Fibroblast of skin of back (primary cell): ENCODE results near the gene CPZ. TPM values are rescaled to one million over a fixed set of nuclear protein-coding genes. Genes with fewer than 3 reads are reported as not detected.
A peak's percentile ranks its signal among the peaks of the same experiment; 100 is the strongest.

Experiments
- DNase-seq: peaks from one replicate; pipeline ENCODE4 v3.0.0-alpha.2; 2013
- polyA plus RNA-seq, 2 experiments: library from polyadenylated mRNA; unstranded; fragments of 120-200 nt; gene quantifications; one replicate each; pipeline ENCODE4 v1.2.1, GENCODE V29; 2013; ENCODE audit not compliant: insufficient read length in 2 of 2

The CPZ gene
- 27.2 TPM for polyA plus RNA-seq (2013, experiment 1 of 2; ENCODE audit: insufficient read length)
- polyA plus RNA-seq (2013, experiment 2 of 2; ENCODE audit: insufficient read length): 44.2 TPM

DNA sequence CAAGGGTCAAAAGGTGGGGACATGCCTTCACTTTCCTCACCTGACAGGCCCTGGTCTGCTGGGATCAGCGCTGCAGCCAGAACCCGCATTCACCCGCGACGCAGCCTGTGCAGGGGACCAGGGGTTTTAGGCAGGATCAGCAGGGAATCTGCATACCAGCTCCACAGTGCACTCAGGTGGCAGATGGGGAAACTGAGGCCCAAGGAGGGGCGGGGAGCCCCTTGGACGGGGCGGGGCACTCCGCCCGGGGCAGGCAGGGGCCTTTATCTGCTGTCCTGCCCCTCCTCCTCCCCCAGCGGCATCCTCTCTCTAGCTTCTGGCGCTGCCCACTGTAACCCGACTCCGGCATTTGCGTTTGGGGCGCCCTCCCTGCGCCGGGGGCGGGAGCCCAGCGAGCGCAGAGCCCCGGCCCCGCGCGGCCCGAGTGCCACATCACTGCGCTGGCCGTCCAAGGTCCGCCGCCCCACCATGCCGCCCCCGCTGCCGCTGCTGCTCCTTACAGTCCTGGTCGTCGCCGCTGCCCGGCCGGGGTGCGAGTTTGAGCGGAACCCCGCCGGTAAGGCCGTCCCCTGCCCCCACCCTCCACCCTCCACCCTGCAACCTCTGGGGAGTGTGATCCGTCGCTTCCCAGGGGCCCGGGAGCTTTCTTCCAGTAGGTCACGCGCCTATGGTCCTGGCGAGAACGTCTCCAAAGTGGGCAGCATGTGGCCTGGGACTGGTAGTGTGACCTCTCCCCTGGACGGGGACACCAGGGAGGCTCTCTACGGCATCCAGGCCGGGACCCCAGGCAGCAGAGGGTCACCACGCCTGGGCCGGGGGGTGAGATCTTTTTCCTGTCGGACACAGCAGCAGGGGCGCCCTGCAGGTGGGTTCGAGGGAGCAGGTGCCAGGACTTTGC, at the start of gene CPZ:
CPZ (plus strand) TSS at position 400 of the 898 bp plus-strand sequence; CDS start at position 469, 69 bp downstream.
- DNase-seq: peak; percentile 60

DNA sequence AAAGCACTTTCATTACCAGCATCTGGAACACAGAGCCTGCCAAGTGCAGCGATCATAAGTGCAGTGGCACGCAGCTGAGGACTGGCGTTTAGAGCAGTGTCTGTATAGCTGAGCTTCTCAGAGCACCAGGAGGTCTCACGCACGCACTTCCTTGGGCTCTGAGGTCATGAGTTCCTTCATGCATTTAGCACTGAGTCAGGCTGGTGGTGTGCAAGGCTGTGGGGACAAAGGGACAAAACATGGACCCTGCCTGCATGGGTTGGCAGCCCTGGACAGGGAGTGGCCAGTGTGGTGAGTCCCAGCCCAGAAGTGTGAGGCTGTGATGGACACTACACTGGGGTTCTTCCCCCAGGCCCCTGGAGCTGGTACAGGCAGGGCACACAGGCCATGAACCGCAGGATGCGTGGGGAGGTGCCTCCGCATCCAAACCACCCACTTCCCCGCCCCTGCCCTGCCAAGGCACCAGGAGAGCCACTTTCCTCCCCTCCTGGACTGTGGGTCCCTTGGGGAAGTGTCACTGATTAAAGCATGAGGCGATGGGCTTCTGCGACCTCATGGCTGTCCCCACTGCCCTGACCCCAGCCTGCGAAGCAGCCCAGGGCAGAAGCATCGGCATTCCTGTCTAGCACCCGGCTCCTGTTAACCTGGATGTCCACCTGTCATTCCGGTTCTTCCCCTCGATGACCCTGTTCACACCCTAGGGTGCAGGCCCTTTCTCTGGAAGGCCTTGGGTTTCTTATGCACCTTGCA, 49.6 kb upstream of the CPZ start:
- peak; percentile 84 for DNase-seq

DNA sequence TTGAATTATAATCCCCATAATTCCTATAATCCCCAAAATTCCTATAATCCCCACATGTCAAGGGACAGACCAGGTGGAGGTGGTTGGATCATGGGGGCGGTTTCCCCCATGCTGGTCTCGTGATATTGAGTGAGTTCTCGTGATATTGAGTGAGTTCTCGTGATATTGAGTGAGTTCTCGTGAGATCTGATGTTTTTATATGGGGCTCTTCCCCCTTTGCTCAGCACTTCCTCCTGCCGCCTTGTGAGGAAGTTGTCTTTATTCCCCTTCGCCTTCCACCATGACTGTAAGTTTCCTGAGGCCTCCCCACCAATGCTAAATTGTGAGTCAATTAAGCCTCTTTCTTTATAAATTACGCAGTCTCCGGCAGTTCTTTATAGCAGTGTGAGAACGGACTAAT, 48.9 kb upstream of the CPZ start:
- DNase-seq: no peak

DNA sequence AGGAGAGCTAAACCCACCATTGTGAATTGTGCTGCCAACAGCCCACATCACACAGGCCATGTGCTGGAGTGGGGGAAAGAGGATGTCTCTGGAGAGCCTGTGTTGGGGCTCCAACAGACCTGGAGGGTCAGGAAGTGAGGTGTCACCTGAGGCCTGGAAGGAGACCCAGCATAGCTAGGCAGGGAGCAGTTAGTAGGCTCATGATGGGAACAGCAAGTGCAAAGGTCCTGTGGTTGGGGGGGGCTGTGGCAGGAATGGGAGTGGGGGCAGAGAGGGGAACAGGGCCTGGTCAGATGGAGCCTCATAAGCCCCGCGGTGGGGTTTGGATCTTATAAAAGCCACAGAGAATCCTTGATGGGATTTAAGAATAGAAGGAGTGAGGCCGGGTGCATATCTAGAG, 48.3 kb upstream of the CPZ start:
- no peak for DNase-seq

DNA sequence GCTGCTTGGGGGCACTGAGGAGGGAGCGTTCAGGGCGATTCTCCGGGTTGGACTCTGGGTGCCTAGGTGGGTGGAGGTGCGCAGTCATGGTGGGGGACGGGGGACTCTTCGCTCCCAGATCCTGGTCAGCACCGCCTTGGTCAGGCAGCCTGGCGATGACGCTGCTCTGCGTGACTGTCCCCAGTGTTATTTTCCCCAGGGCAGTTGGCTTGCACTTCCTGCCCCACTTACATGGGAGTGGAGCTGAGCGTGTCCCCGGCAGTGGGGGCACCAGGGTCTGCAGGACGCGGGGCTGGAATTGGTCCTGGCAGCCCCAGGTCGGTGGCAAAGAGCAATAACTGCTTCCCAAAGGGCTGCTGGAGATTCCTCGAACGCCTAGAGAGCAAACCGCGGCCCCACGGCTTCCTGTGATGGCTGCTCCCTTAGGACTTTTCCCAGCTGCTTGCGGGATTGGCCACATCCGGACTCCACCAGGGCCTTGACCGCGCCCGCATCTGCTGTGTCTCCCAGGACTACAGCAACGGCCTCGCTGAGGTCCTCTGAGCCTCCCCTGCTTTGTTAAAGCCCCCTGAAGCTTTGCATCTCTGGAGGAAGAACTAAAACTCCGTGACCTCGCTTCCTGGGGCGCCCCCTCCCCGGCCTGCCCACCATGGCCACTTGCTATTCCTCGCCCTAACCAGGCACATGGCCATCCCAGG, 47.7 kb upstream of the CPZ start:
- DNase-seq: peak; percentile 80

DNA sequence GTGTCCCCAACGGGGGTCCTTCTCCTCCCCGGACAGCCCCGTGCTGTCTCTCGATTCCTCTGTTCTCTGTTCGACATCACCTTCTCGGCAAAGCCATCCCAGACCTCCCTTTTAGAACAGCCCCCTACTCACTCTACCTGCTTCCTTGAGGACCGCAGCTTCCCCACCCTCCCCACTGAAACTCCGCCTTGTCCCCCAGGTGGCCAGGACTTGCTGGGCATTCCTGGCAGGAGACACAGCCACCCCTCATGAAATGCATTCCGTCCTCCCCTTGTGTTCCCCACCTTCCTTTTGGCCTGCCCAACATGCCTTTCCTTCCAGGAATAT, 47.2 kb upstream of the CPZ start:
- DNase-seq: no peak

DNA sequence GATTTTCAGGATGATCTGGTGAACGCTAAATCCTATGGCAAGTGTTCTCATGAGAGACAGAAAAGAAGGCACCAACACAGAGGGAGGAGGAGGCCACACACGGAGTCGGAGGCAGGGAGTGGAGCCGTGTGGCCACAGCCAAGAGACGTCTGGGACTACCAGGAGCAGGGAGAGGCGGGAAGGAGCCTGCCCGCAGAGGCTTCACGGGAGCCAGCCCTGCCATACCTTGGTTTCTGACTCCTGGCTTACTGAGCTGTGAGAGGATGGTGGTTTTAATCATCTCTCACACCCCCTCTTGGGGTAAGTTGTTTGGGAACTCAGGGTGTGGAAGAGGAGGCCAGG, 45.8 kb upstream of the CPZ start:
- DNase-seq: no peak

DNA sequence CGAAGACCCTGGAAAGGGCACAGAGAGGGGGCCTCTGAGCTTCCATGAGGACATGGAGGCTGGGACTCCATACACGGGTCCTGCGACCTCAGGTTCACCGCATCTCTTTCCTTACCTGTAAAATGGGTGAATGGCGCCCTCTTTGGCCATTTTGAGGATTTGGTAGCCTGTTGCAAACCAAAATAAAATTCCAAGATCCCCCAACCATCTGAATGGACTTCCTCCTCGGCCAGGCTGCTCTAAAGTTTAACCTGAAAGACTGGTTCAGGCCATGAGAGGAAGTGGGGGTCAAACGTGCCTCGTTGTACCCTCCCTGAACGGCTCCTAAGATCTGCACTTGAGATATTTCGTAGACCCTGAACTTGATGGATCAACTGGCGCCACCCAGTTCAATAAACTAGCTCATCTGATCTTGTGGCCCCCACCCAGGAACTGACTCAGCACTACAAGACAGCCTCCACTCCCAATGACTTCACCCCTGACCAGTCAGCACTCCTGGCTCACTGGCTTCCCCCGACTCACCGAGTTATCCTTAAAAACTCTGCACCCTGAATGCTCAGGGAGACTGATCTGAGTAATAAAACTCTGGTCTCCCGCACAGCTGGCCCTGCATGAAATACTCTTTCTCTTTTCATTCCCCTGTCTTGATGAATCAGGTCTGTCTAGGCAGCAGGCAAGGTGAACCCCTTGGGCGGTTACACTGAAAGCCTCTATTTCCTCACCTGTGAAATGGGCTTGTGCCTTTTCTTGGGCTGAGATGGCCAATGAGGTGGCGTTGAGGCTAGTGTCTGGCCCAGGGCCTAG, 45.3 kb upstream of the CPZ start:
- peak; percentile 76 for DNase-seq

DNA sequence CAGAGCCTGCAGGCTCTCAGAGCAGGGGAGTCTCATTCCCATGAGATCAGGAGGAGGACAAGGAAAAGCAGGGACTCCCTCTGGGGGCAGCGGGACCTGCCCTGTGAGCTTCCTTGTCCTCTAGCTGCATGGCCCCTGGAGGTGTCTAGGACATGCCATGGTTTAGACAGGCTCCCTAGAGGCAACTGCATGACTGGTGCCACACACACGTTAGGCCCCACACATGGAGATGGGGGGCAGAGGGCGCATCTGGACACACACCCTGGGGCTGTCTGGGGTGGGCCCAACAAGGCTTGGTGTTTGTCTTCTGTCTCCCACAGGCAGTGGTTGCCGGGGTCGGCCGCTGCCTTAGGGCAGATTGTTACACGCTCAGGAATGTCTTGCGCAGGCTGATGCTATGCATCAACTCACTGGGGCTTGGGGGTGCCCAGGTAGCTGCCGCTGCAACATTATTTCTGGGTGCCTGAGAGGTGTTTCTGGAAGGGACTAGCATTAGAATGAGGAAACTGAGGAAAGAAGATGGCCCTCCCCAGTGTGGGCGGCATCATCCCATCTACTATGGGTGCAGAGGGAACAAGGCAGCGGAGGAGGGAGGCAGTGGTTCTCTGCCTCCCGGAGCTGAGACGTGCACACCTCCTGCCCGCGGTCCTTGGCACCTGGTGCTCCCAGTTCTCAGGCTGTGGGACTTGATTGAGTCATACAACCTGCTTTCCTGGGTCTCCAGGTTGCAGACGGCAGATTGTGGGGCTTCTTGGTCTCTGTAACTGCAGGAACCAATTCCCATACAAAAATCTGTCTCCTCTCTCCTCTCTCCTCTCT, 44.4 kb upstream of the CPZ start:
- no peak for DNase-seq

DNA sequence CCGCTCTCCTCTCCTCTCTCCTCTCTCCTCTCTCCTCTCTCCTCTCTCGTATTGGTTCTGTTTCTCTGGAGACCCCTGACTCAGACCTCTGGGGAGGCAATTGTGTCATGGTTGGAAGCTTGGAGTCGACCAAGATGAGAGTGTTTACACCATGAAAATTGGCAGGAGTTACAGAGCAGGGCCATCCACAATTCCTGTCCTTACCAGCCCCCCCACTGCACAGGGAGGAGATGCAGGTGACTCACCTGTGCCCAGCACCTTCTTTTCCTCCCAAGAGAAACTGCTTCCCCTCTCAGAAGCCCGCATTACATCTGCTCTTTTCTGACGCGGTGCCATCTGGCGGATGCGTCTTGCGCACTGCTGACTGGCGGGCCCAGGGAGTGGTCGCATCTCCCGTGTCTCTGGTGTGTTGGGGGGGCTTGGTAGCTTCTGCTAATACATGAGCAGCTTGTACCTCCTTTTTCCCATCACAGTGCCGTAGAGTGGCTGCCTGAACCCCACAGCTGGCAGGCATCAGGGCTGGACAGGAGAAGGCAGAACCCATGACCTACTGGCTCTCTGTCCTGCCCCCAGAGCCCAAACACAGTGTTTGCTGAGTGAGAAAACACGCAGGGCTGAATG, 43.7 kb upstream of the CPZ start:
- no peak for DNase-seq

DNA sequence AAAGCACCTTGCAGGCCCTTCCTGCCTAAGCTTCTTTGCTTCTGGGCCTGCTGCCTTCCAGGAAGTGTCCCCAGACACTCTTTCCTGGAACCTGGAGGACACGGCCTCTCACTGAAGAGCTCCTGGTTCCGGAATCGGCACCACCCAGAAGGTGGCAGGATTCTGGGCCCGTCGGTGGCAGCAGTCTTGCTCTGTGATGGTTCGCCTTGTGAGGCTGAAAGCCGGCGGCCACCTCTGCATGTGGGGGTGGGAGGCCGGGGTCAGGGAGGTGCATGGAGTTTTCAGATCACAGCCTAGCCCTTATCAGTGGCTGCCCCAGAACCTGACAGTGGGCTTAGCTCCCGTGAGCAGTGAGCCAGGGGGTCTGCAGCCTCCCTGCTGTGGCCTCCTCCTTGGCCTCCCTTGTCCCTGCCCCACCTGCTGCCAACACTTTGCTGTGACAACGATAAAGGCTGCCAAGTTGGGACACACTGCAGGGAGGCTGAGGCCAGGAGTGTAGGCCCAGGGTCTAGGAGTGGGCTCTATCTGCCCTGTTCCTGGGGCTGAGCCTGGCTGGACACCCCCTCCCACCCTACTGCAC, 43.1 kb upstream of the CPZ start:
- no peak for DNase-seq

DNA sequence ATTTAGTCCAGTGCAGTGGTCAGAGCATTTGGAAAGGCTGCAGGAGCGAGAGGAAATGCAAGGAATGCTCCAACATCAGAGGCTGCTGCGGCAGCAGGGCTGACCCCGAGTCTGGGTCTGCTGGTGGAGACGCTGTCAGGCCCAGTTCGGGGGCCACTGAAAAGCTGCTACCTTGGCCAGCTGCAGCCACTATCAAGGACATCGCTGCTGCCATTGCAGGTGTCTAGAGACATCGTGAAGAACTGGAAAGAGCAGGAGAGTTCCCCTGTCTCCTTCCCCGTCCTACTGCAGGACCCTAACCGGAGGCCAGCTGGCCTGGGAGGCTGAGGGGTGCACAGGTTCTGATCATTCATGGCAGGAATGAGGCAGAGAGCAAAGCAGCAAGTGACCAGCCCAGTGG, 41.9 kb upstream of the CPZ start:
- no peak for DNase-seq

DNA sequence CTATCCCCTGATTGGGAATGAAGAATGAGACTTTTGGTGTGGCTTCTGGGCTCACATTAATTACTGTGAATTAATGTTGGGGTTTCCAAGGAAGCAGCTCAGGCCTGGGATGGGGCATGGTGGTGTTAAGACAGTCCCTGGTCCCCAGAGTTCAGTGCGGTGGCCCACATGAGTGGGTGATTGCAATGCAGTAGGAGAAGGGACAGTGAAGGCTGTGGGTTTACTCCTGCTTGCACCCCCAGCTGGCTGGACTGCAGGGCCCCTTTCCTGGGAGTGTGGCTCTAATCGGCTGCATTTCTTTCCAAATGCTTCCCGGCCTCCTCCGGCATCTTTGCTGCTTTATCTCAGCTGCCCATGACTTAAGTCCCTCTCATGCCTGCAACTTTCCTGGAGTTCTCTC, 40.5 kb upstream of the CPZ start:
- DNase-seq: no peak

DNA sequence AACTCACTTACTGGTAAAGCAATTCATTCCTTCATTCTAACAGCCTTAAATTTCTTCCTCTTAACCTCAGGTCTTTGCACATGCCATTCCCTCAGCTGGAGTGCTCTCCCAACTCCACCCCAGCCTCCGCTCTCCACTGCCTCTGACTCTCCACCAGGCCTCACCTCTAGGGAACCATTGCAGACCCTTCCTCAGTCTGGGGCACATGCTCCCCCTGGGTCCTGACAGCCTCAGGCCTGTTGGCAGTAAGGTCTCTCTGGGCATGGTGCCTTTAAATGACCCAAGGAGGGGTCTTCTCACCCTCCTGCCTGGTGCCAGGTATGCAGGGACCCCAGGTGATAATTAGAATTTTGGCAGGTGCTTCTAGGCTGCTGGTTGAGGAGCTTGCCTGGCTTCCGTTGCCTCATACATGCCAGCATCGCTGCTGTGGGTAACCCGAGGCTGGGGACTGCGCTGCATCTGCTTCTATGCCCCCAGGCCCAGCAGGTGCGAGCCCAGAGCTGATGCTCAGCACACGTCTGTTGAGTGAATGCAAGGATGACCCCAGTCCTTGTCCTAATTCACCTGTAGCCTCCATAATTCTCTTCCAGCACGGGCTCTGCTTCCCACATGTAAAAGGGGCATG, 39.9 kb upstream of the CPZ start:
- DNase-seq: no peak

DNA sequence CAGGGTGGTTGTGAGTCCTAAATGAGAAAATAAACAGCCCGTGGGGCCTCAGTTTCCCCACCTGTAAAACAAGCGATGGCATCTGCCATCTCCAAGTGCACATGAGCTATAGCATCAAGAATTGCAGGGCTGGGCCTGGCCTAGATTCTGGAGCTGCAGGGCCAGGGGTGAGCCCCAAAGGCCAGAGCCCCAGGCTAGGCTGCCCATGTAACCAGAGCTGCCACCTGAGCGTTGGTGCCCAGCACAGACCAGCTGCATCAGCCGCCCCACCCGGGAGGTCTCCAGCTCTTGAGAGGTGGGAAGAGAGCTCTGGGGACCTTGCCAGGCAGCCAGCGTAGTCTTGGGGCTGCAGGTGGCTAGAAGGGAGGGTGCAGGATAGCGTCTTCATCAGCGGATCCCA, 39.3 kb upstream of the CPZ start:
- DNase-seq: no peak

DNA sequence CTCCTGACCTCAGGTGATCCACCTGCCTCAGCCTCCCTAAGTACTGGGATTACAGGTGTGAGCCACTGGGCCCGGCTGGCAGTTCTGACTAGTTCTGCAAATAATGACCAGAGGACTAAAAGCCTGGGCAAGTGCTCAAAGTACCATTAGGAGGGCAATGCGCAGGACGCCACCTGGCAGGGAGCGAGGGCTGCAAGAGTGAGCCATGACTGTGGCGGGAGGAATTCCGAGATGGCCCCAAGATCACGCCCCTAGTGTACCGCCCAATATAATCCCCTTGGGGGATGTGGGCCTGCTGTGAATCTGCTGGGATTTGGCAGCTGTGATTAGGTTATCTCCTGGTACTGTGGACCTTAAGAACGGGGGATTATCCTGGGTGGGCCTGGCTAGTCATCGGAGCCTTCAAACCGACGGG, 38.6 kb upstream of the CPZ start:
- no peak for DNase-seq

DNA sequence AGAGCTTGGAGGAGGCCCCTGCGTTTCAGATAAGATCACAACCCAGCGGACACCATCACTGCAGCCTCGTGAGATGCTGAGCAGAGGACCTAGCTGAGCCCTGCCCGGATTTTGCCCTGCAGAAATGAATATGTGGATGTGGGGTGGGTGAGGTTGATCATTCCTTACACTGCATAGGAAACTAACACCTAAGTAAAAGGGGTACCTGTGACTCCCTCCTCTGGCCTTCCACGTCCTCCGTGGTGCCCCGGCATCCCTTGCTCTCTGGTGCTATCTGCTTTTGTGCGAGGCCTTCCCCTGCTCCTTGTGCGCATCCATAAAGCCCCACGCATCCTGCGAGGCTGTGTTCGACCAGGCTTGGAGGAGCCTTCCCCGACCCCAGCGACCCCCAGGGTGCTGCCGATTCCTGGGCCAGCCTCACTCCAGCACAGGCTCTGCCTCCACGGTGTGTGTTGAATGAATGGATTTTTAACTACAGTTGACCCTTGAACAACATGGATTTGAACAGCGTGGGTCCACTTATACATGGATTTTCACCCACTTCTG, 37.9 kb upstream of the CPZ start:
- no peak for DNase-seq

DNA sequence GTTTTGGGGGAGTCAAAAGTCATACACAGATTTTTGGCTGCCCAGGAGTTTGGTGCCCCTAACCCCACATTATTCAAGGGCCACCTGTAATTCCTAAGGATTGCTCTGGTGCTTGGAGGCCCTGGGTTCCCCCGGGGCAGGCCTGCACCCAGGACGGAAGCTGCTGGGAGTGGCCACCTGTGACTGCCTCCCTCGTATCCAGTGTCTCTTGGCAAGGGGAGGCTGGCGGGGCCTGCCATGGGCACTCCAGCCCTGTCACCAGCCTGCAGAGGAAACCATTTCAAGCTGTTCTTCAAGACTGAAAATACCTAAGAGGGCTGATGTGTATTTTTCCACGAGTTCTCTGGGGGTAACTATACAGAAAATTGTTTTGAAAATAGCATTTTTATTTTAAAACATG, 36.8 kb upstream of the CPZ start:
- DNase-seq: no peak

DNA sequence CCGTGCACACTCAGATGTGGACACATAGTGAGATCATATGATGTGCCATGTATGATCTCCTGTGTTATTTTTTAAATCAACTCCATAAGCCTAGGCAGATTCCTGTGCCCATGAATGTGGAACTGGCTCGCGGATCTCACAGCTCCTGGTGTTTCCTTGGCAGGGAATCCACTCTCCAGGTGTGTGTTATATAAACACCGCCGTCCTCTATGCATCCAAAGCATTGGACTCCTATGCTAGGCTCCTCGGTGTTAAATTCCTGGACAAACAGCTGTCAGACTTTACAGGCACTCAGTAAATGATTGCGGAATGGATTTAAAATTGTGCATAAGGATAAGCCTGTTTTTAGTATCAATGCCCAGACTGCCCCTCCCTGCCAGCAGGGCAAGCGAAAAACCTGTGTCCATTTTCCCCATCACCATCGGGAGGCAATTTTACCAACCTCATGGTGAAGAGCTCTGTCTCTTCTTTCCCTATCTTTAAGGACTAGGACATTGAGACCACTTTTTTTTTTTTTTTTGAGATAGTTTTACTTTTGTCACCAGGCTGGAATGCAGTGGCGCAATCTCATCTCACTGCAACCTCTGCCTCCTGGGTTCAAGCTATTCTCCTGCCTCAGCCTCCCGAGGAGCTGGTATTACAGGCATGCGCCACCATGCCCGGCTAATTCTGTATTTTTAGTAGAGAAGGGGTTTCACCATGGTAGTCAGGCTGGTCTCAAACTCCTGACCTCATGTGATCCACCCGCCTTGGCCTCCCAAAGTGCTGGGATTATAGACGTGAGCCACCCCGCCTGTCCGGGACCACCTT, 36.0 kb upstream of the CPZ start:
- DNase-seq: peak; percentile 58
